Panc1 (cell line): ENCODE measurements around the gene ZNF708. TPM values are rescaled to one million over a fixed set of nuclear protein-coding genes. Genes with fewer than 3 reads are reported as not detected.
"Not testable (repeated sequence)": the region's sequence is repeated elsewhere in the genome, so short reads cannot be mapped to it uniquely, and the experiment has no call there.

Experiments used
- ATAC-seq: fragments of 200-7000 bp; cut with Tn5 transposase; 2 replicates; pipeline ENCODE4 v1.9.1; 2020; ENCODE audit warnings: mild to moderate bottlenecking, moderate library complexity
- BruUV-seq: library from RNA; stranded (reverse); fragments of 400-500 nt; replicated peaks from 2 replicates; lab custom pipeline; 2021; lab: Mats Ljungman, UMichigan
- CTCF ChIA-PET: fragments of 300-600 bp; sonication (Branson Sonifier 250); formaldehyde crosslinking; loops from one replicate; lab custom pipeline; 2022; ENCODE audit warnings: antibody characterized with exemption; lab: Charles Lee
- POLR2A ChIA-PET: fragments of 300-600 bp; sonication (Branson Sonifier 250); formaldehyde crosslinking; loops from one replicate; lab custom pipeline; 2022; ENCODE audit warnings: antibody characterized with exemption; lab: Charles Lee
- DNase-seq: peaks from one replicate; pipeline ENCODE4 v3.0.0-alpha.2; 2010; ENCODE audit warnings: low read depth, low spot score
- H3K27ac ChIP-seq: 2 replicates; pipeline ENCODE4 v1.5.1; 2011; ENCODE audit warnings: mild to moderate bottlenecking, low read length, inconsistent platforms
- H3K27me3 ChIP-seq: fragments of 200-500 bp; sonication (Bioruptor generic); 2 replicates; pipeline ENCODE4 v1.6.0; 2014; ENCODE audit warnings: low read length, inconsistent platforms; ENCODE audit not compliant: control insufficient read depth, insufficient read depth
- H3K36me3 ChIP-seq: fragments of 200-500 bp; sonication (Bioruptor generic); 2 replicates; pipeline ENCODE4 v1.5.1; 2014; ENCODE audit warnings: inconsistent platforms, mild to moderate bottlenecking, low read length, moderate library complexity; ENCODE audit not compliant: control insufficient read depth, insufficient read depth
- H3K4me1 ChIP-seq: 2 replicates; pipeline ENCODE4 v1.5.1; 2011; ENCODE audit warnings: inconsistent platforms, mild to moderate bottlenecking, low read length, moderate library complexity; ENCODE audit not compliant: control insufficient read depth, insufficient read depth
- H3K4me3 ChIP-seq, 2 experiments: 2 replicates each; pipeline ENCODE4 v1.5.1; 2011 to 2012; ENCODE audit warnings: low read depth in 2 of 2, low read length in 2 of 2, mild to moderate bottlenecking in 2 of 2, inconsistent platforms in 1 of 2, moderate library complexity in 1 of 2
- H3K9me3 ChIP-seq: fragments of 200-500 bp; sonication (Bioruptor generic); 2 replicates; pipeline ENCODE4 v1.5.1; 2014; ENCODE audit warnings: low read depth, mild to moderate bottlenecking, inconsistent platforms, low read length, moderate library complexity; ENCODE audit not compliant: control insufficient read depth, insufficient read depth
- CTCF ChIP-seq: fragments of 450-650 bp; IDR thresholded peaks from 2 replicates; pipeline ENCODE4 v1.5.1; 2017; ENCODE audit warnings: mild to moderate bottlenecking
- POLR2AphosphoS5 ChIP-seq: IDR thresholded peaks from 2 replicates; pipeline ENCODE4 v1.6.1; 2012; ENCODE audit warnings: mild to moderate bottlenecking, low read depth, low read length, moderate library complexity
- REST ChIP-seq, 2 experiments: IDR thresholded peaks; 2 replicates each; pipeline ENCODE4 v1.6.1; 2011 to 2012; ENCODE audit warnings: low read depth in 2 of 2, control low read depth in 1 of 2, low read length in 1 of 2, mild to moderate bottlenecking in 1 of 2, moderate library complexity in 1 of 2; ENCODE audit not compliant: insufficient read depth in 1 of 2
- SIN3A ChIP-seq: IDR thresholded peaks from 2 replicates; pipeline ENCODE4 v1.6.1; 2012; ENCODE audit warnings: low read depth, mild to moderate bottlenecking, low read length, moderate library complexity, borderline replicate concordance; ENCODE audit not compliant: insufficient read depth
- TCF7L2 ChIP-seq: IDR thresholded peaks from 2 replicates; pipeline ENCODE4 v1.6.1; 2011; ENCODE audit warnings: mild to moderate bottlenecking, low read depth, low read length, inconsistent platforms
- in situ Hi-C: cut with HindIII; loops from 2 replicates; pipeline ENCODE4 v1.10.0; 2016; ENCODE audit warnings: low sequenced_read_pairs, low pct_unique_long_range_greater_than_20kb
- intact Hi-C: fragments of 100-400 bp; cut with micrococcal nuclease; formaldehyde crosslinking; loops from one replicate; pipeline ENCODE4 v1.10.0; 2022; ENCODE audit not compliant: unreplicated experiment
- total RNA-seq: library from RNA; stranded (reverse); gene quantifications from one replicate; pipeline ENCODE4 v1.2.1, GENCODE V29; 2021; ENCODE audit not compliant: unreplicated experiment

Gene ZNF708
- total RNA-seq, 1 experiment from 2014 or later, result 8.3 TPM

GRCh38 chr19:21264416-21264815, 64.8 kb downstream of the ZNF708 start:
- no TSS peak for BruUV-seq
- intact Hi-C loops (no loop called here), in situ Hi-C loops (no loop called here)
- H3K36me3 ChIP-seq, result no peaks in the 10 kb centered on the region
- CTCF ChIA-PET, result no interaction called here
- DNase-seq, result no peak
- no peak for ATAC-seq
- POLR2A ChIA-PET, result no interaction called here
- no peaks in the 10 kb centered on the region for H3K9me3 ChIP-seq
- no peaks in the 10 kb centered on the region for H3K27me3 ChIP-seq
- H3K27ac ChIP-seq, result no peak overlapping the region
- no peaks in the 10 kb centered on the region for H3K4me1 ChIP-seq
- H3K4me3 ChIP-seq, result no peak overlapping the region
- TF ChIP-seq POLR2AphosphoS5 (no peak), REST (IDR thresholded peaks at IDR 0.05; ENCODE audit: insufficient read depth in 1 of 2, low read depth in 2 of 2, low read length in 1 of 2) (no peak), SIN3A (no peak), TCF7L2 (no peak), CTCF (no peak)

- CTCF ChIA-PET, result not testable (repeated sequence)
Measured at GRCh38 chr19:21260848-21261381, 68.3 kb downstream of the ZNF708 start.

GRCh38 chr19:21260164-21260847, 68.9 kb downstream of the ZNF708 start:
- no peak overlapping the region for H3K4me3 ChIP-seq
- no TSS peak for BruUV-seq
- no peaks in the 10 kb centered on the region for H3K36me3 ChIP-seq
- H3K27ac ChIP-seq, result no peak overlapping the region
- H3K27me3 ChIP-seq, result no peaks in the 10 kb centered on the region
- POLR2A ChIA-PET, result no interaction called here
- CTCF ChIA-PET, result no interaction called here
- H3K9me3 ChIP-seq, result no peaks in the 10 kb centered on the region
- in situ Hi-C loops, result no loop called here
- TF ChIP-seq POLR2AphosphoS5 (no peak), CTCF (no peak), SIN3A (no peak), REST (IDR thresholded peaks at IDR 0.05; ENCODE audit: insufficient read depth in 1 of 2, low read depth in 2 of 2, low read length in 1 of 2) (no peak), TCF7L2 (no peak)
- no peak for DNase-seq
- no peaks in the 10 kb centered on the region for H3K4me1 ChIP-seq
- no peak for ATAC-seq
- intact Hi-C loops, result no loop called here

More at GRCh38 chr19:21260848-21261381, 68.3 kb downstream of the ZNF708 start:
- DNase-seq, H3K27ac ChIP-seq, H3K27me3 ChIP-seq, POLR2A ChIA-PET, ATAC-seq, BruUV-seq, in situ Hi-C loops, H3K36me3 ChIP-seq, H3K4me1 ChIP-seq, H3K9me3 ChIP-seq, H3K4me3 ChIP-seq, intact Hi-C loops: not testable (repeated sequence)
